ENCODE measurements around the gene TRIM10. TPM values are rescaled to one million over a fixed set of nuclear protein-coding genes. Genes with fewer than 3 reads are reported as not detected.

The TRIM10 gene
- total and polyA plus RNA-seq, 2 experiments from 2014 or later = 0.31 TPM; not detected in 1

DNA sequence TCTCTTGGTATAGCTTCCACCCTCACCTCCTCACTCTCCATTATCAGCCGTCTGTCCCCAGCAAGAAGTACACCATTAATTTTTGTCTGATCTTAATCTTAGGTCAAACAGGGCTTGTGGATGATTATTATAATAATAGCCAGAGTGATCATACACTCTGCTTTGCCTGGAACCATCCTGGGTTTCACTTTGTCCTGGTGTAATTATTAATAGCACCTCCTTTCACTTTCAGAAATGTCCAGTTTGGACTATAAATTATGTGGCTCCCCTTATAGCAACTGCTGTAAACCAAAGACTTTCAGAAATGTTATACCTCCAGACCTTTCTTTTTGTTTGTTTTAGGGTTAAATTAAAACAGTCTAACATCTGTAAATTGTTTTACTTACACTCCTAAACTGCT, 47.2 kb downstream of the TRIM10 start (continued):
- TF ChIP-seq ZNF331 (CRISPR knock-in tag; IDR thresholded peaks at IDR 0.05; ENCODE audit: low read depth) (no peak), REST (IDR thresholded peaks at IDR 0.05; ENCODE audit: unreplicated experiment) (no peak), EZH2 (IDR thresholded peaks at IDR 0.05; ENCODE audit: low read depth, unreplicated experiment) (no peak), ETS1 (IDR thresholded peaks at IDR 0.05) (no peak), ZNF114 (CRISPR knock-in tag; IDR thresholded peaks at IDR 0.05) (no peak), CTCF (conservative IDR thresholded peaks at IDR 0.05; ENCODE audit: low read depth in 2 of 2) (no peak)

DNA sequence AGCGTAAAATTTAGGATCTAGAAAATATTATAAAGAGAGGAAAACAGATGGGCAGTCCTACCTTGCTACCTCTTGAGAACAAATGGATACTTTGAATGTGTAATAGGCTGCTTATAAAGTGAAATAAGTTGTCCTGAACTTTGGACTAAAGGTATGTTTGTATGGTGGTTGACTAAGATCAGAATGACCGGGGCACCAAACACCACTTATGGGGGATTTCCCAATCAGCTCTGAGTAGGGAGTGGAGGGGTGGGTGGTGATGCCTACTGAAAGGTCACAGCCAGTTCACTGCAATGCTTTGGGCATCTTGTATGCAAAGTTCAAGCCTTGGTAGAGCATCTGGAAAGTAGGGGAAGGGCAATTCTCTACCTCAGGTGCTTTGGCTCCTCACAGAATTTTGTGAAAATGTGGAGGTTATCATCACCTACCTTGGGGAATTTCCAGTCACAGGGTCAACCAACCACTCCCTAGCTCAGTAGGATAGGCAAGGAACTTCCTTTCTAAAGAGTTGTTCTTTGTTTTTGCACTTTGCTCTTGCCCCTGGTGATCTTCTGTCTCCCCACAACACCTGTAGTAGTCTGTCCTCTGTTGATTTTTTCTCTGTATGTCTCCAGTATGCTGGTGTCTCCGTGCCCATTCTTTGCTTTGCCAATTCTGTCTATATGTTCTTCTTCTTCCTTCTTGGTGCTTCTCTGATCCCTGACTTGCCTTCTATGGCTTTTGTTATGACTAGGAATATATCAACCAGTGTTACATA, 47.8 kb downstream of the TRIM10 start, which contains the start of gene TRIM31:
TRIM31 (minus strand) TSS at position 88 of the 757 bp plus-strand sequence. CDS start 285 bp downstream, outside the sequence.
- Histone ChIP-seq H3K4me2 (no peak within 1 kb of the TSS), H3K9me2 (ENCODE audit: insufficient read depth) (no peaks in the 10 kb centered on the region), H3K4me1 (ENCODE audit: insufficient read depth) (no peaks in the 10 kb centered on the region), H3K4me3 (no peak within 1 kb of the TSS), H4K20me1 (replicated peaks; ENCODE audit: insufficient read depth) (no peaks in the 10 kb centered on the region), H3K27ac (ENCODE audit: low read depth) (no peak within 1 kb of the TSS), H3F3A (replicated peaks; ENCODE audit: low read depth) (no peaks in the 10 kb centered on the region), H3K79me2 (replicated peaks; ENCODE audit: insufficient read depth) (no peaks in the 10 kb centered on the region), H2AFZ (no peak within 1 kb of the TSS), H3K36me3 (ENCODE audit: insufficient read depth) (no peaks in the 10 kb centered on the region), H3K27me3 (ENCODE audit: insufficient read depth) (peaks cover 56% of the 10 kb centered on the region)
- ATAC-seq (no peak), DNase-seq (ENCODE audit: low spot score) (no peak)
- Mint-ChIP-seq H3K27me3 (ENCODE audit: insufficient read depth, low read depth, poor library complexity) (peaks cover 13% of the 10 kb centered on the region), H3K9me3 (no peaks in the 10 kb centered on the region), H3K27ac (no peak within 1 kb of the TSS), H3K4me3 (no peak within 1 kb of the TSS), H3K36me3 (ENCODE audit: low read depth) (no peaks in the 10 kb centered on the region), H3K4me1 (no peaks in the 10 kb centered on the region)
- no peak for TF ChIP-seq POLR2AphosphoS5 (IDR thresholded peaks at IDR 0.05; ENCODE audit: low read depth)
- TF ChIP-seq REST (IDR thresholded peaks at IDR 0.05; ENCODE audit: unreplicated experiment) = no peak

All from GM23338 (cell line).